NB4 (cell line): Measurements from ENCODE around the gene KRT85.

ENCODE experiments used
- MYC ChIP-seq: IDR thresholded peaks from 2 replicates; pipeline ENCODE4 v1.6.1; 2011; ENCODE audit warnings: low read depth, low read length
- POLR2A ChIP-seq: IDR thresholded peaks from 2 replicates; pipeline ENCODE4 v1.6.1; 2011; ENCODE audit warnings: mild to moderate bottlenecking; ENCODE audit not compliant: insufficient read length; ENCODE audit errors: extremely low read depth
- TF ChIP-seq, protein P1 (sequence below): IDR thresholded peaks from one replicate; pipeline ENCODE4 v1.5.1; 2012; ENCODE audit warnings: low read depth, low read length
- TF ChIP-seq, protein P2 (sequence below): IDR thresholded peaks from 2 replicates; pipeline ENCODE4 v1.6.1; 2011; ENCODE audit warnings: low read depth, low read length

DNA sequence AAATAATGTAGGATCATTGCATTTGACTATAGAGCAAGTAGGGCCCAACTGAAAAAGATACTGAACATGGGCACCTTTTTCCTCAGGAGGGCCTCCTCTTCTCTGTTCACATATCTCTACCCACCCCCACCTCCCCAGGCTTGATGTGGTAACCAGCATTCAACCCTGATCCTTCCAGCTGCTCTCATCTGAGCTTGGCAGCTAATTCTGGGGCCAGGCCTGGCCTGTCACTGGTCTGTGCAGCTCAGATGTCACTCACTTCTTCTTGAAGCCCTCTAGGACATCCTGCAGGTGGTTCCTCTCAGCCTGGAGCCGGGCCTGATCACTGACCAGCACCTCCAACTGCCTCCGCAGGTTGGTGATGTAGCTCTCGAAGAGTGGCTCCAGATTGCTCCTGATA lies 16.1 kb upstream of the KRT85 start:
- TF ChIP-seq, protein P1, sequence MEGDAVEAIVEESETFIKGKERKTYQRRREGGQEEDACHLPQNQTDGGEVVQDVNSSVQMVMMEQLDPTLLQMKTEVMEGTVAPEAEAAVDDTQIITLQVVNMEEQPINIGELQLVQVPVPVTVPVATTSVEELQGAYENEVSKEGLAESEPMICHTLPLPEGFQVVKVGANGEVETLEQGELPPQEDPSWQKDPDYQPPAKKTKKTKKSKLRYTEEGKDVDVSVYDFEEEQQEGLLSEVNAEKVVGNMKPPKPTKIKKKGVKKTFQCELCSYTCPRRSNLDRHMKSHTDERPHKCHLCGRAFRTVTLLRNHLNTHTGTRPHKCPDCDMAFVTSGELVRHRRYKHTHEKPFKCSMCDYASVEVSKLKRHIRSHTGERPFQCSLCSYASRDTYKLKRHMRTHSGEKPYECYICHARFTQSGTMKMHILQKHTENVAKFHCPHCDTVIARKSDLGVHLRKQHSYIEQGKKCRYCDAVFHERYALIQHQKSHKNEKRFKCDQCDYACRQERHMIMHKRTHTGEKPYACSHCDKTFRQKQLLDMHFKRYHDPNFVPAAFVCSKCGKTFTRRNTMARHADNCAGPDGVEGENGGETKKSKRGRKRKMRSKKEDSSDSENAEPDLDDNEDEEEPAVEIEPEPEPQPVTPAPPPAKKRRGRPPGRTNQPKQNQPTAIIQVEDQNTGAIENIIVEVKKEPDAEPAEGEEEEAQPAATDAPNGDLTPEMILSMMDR: no peak
- TF ChIP-seq POLR2A (no peak), MYC (no peak)
- TF ChIP-seq, protein P2, sequence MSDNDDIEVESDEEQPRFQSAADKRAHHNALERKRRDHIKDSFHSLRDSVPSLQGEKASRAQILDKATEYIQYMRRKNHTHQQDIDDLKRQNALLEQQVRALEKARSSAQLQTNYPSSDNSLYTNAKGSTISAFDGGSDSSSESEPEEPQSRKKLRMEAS: no peak
